ENCODE measurements around the gene MB.

GRCh38 chr22:35590634-35591295, 26.4 kb downstream of the MB start:
- no peak for TF ChIP-seq POLR2AphosphoS2 (conservative IDR thresholded peaks at IDR 0.05; ENCODE audit: low read length)
- TF ChIP-seq RARB (CRISPR knock-in tag; IDR thresholded peaks at IDR 0.05): no peak
- TF ChIP-seq HMGXB4 (CRISPR knock-in tag; IDR thresholded peaks at IDR 0.05; ENCODE audit: borderline replicate concordance): no peak
- no peak for TF ChIP-seq ZNF302 (CRISPR knock-in tag; IDR thresholded peaks at IDR 0.05)
- TF ChIP-seq CTCF (IDR thresholded peaks at IDR 0.05): no peak
- no peak for TF ChIP-seq POLR2A (IDR thresholded peaks at IDR 0.05; ENCODE audit: low read length)
- TF ChIP-seq HOXA7 (CRISPR knock-in tag; IDR thresholded peaks at IDR 0.05): no peak
- no peak for TF ChIP-seq PHF8 (IDR thresholded peaks at IDR 0.05; ENCODE audit: borderline replicate concordance, low read depth)
- no peak for TF ChIP-seq RAD21 (conservative IDR thresholded peaks at IDR 0.05 in 1 of 2, IDR thresholded peaks at IDR 0.05 in 1 of 2)
- no peak for TF ChIP-seq EP300 (IDR thresholded peaks at IDR 0.05)
- no peak for TF ChIP-seq RNF2 (IDR thresholded peaks at IDR 0.05; ENCODE audit: borderline replicate concordance, low read depth)
- no peak for TF ChIP-seq PBX3 (IDR thresholded peaks at IDR 0.05)
